Suprapubic skin (tissue), 4 donors: Measurements from ENCODE around the gene DGKB. TPM values are rescaled to one million over a fixed set of nuclear protein-coding genes. Genes with fewer than 3 reads are reported as not detected.

Experiments used
- DNase-seq, 2 donors: peaks; one replicate each; pipeline ENCODE4 v3.0.0-alpha.2; 2019; ENCODE audit warnings: low spot score in 2 of 2
- H3K27ac ChIP-seq: fragments of 200-600 bp; sonication (generic); one replicate; pipeline ENCODE4 v1.5.1; 2019
- H3K27me3 ChIP-seq: fragments of 200-600 bp; sonication (generic); one replicate; pipeline ENCODE4 v1.5.1; 2019
- H3K36me3 ChIP-seq: fragments of 200-600 bp; sonication (generic); one replicate; pipeline ENCODE4 v1.5.1; 2019
- H3K4me1 ChIP-seq: fragments of 200-600 bp; sonication (generic); one replicate; pipeline ENCODE4 v1.5.1; 2019
- H3K4me3 ChIP-seq: fragments of 200-600 bp; sonication (generic); one replicate; pipeline ENCODE4 v1.5.1; 2019; ENCODE audit warnings: mild to moderate bottlenecking
- H3K9me3 ChIP-seq: fragments of 200-600 bp; sonication (generic); one replicate; pipeline ENCODE4 v1.5.1; 2019
- CTCF ChIP-seq, 2 donors: fragments of 200-600 bp in 1 of 2; fragments of 450-650 bp in 1 of 2; sonication (generic) in 1 of 2; IDR thresholded peaks; one replicate each; pipeline ENCODE4 v1.5.1; 2016 to 2019; ENCODE audit warnings: antibody characterized with exemption in 2 of 2, mild to moderate bottlenecking in 1 of 2, moderate library complexity in 1 of 2
- EP300 ChIP-seq: sonication (generic); formaldehyde crosslinking; IDR thresholded peaks from one replicate; pipeline ENCODE4 v1.6.1; 2017; ENCODE audit warnings: antibody characterized with exemption
- POLR2A ChIP-seq, 2 donors: fragments of 450-650 bp; IDR thresholded peaks; one replicate each; pipeline ENCODE4 v1.6.1; 2017; ENCODE audit warnings: antibody characterized with exemption in 2 of 2, mild to moderate bottlenecking in 2 of 2, moderate library complexity in 2 of 2
- POLR2AphosphoS5 ChIP-seq, 3 donors: sonication (generic); formaldehyde crosslinking; IDR thresholded peaks; one replicate each; pipeline ENCODE4 v1.6.1; 2017; ENCODE audit warnings: antibody characterized with exemption in 3 of 3
- WGBS: methylation state at CpG from one replicate; pipeline ENCODE4 v1.1.5; 2018; 5-methylcytosine and 5-hydroxymethylcytosine counted together
- total RNA-seq, 4 donors: library from RNA; depleted of rRNA; stranded (reverse); fragments of >200 nt; gene quantifications; one replicate each; pipeline ENCODE4 v1.1.0, GENCODE V29; 2016

DGKB gene
- total RNA-seq, 4 donors from 2014 or later, result 0.17 to 0.30 TPM; not detected in 2

GRCh38 chr7:14751461-14751860 lies 151.1 kb downstream of the DGKB start:
- no peak overlapping the region for H3K27ac ChIP-seq
- DNase-seq, result no peak
- H3K27me3 ChIP-seq, result no peaks in the 10 kb centered on the region
- H3K9me3 ChIP-seq, result no peaks in the 10 kb centered on the region
- H3K36me3 ChIP-seq, result no peaks in the 10 kb centered on the region
- 38% methylated on average over 1 of the region's 1 CpG for WGBS
- no peaks in the 10 kb centered on the region for H3K4me1 ChIP-seq
- no peak for TF ChIP-seq POLR2AphosphoS5 (IDR thresholded peaks at IDR 0.05)
- TF ChIP-seq CTCF (IDR thresholded peaks at IDR 0.05), result no peak
- no peak for TF ChIP-seq EP300
- no peak for TF ChIP-seq POLR2A (IDR thresholded peaks at IDR 0.05)
- H3K4me3 ChIP-seq, result no peak overlapping the region

GRCh38 chr7:14748461-14748860 lies 154.1 kb downstream of the DGKB start:
- no peak for DNase-seq
- TF ChIP-seq CTCF (IDR thresholded peaks at IDR 0.05), result no peak
- no peak for TF ChIP-seq POLR2A (IDR thresholded peaks at IDR 0.05)
- no peak for TF ChIP-seq EP300
- TF ChIP-seq POLR2AphosphoS5 (IDR thresholded peaks at IDR 0.05), result no peak
- Histone ChIP-seq H3K36me3 (no peaks in the 10 kb centered on the region), H3K9me3 (no peaks in the 10 kb centered on the region), H3K27me3 (no peaks in the 10 kb centered on the region), H3K4me1 (no peaks in the 10 kb centered on the region), H3K4me3 (no peak overlapping the region), H3K27ac (no peak overlapping the region)

- TF ChIP-seq POLR2A (IDR thresholded peaks at IDR 0.05), result no peak
- DNase-seq, result no peak
- Histone ChIP-seq H3K4me3 (no peak overlapping the region), H3K36me3 (no peaks in the 10 kb centered on the region), H3K9me3 (no peaks in the 10 kb centered on the region), H3K27me3 (no peaks in the 10 kb centered on the region), H3K4me1 (no peaks in the 10 kb centered on the region), H3K27ac (no peak overlapping the region)
- 53% methylated on average over 4 of the region's 4 CpGs for WGBS
Measured at GRCh38 chr7:14747701-14748100, 154.8 kb downstream of the DGKB start.

GRCh38 chr7:14745076-14745475 lies 157.5 kb downstream of the DGKB start:
- no peak for DNase-seq
- 89% methylated on average over 4 of the region's 4 CpGs for WGBS
- Histone ChIP-seq H3K36me3 (no peaks in the 10 kb centered on the region), H3K9me3 (peaks cover 6% of the 10 kb centered on the region), H3K27ac (no peak overlapping the region), H3K4me1 (no peaks in the 10 kb centered on the region), H3K4me3 (no peak overlapping the region), H3K27me3 (no peaks in the 10 kb centered on the region)
- TF ChIP-seq POLR2AphosphoS5 (IDR thresholded peaks at IDR 0.05) (no peak), POLR2A (IDR thresholded peaks at IDR 0.05) (no peak), EP300 (no peak), CTCF (IDR thresholded peaks at IDR 0.05) (no peak)

GRCh38 chr7:14740606-14741005 lies 161.9 kb downstream of the DGKB start:
- WGBS, result 90% methylated on average over 4 of the region's 4 CpGs
- Histone ChIP-seq H3K4me3 (no peak overlapping the region), H3K27ac (no peak overlapping the region), H3K36me3 (no peaks in the 10 kb centered on the region), H3K9me3 (peaks cover 6% of the 10 kb centered on the region), H3K27me3 (no peaks in the 10 kb centered on the region), H3K4me1 (no peaks in the 10 kb centered on the region)
- TF ChIP-seq EP300 (no peak), POLR2AphosphoS5 (IDR thresholded peaks at IDR 0.05) (no peak), POLR2A (IDR thresholded peaks at IDR 0.05) (no peak), CTCF (IDR thresholded peaks at IDR 0.05) (no peak)
- DNase-seq, result no peak

- no peak overlapping the region for H3K4me3 ChIP-seq
- no peak overlapping the region for H3K27ac ChIP-seq
- H3K4me1 ChIP-seq, result no peaks in the 10 kb centered on the region
- WGBS, result 93% methylated on average over 12 of the region's 12 CpGs
- H3K36me3 ChIP-seq, result no peaks in the 10 kb centered on the region
- H3K9me3 ChIP-seq, result peaks cover 6% of the 10 kb centered on the region
- no peak for DNase-seq
- no peak for TF ChIP-seq EP300
- no peak for TF ChIP-seq CTCF (IDR thresholded peaks at IDR 0.05)
- no peak for TF ChIP-seq POLR2AphosphoS5 (IDR thresholded peaks at IDR 0.05)
- TF ChIP-seq POLR2A (IDR thresholded peaks at IDR 0.05), result no peak
- no peaks in the 10 kb centered on the region for H3K27me3 ChIP-seq
Measured at GRCh38 chr7:14739841-14740185, 162.7 kb downstream of the DGKB start.
